Pancreas (tissue), 10 donors: ENCODE data around the gene TAS1R3. TPM values are rescaled to one million over a fixed set of nuclear protein-coding genes. Genes with fewer than 3 reads are reported as not detected.

ENCODE experiments used
- ATAC-seq, 4 donors: fragments of 200-7000 bp; cut with Tn5 transposase; one replicate each; pipeline versions ENCODE4 v1.8.0 to v1.9.1; 2020; ENCODE audit warnings: mild to moderate bottlenecking in 4 of 4, moderate library complexity in 4 of 4
- DNase-seq, 6 donors: peaks; one replicate each; pipeline ENCODE4 v3.0.0-alpha.2; 2020
- FAIRE-seq: peaks from 2 replicates; lab custom pipeline; 2012; peaks lifted over from hg19 to GRCh38; lab: Jason Lieb, UNC
- H3K27ac ChIP-seq, 4 donors: fragments of 200-600 bp; sonication (generic); 1 replicate in 3 of 4; 2 replicates in 1 of 4; pipeline versions ENCODE4 v1.5.0 to v1.8.0; 2020
- H3K27me3 ChIP-seq, 4 donors: fragments of 200-600 bp; one replicate each; pipeline ENCODE4 v1.8.0; 2021
- H3K36me3 ChIP-seq, 3 donors: fragments of 200-600 bp; sonication (generic) in 1 of 3; one replicate each; pipeline versions ENCODE4 v1.5.0 to v1.8.0; 2020 to 2021
- H3K4me1 ChIP-seq, 3 donors: fragments of 200-600 bp; one replicate each; pipeline ENCODE4 v1.8.0; 2021
- H3K4me3 ChIP-seq, 4 donors: fragments of 200-600 bp; sonication (generic) in 2 of 4; one replicate each; pipeline versions ENCODE4 v1.5.0 to v1.8.0; 2020 to 2021
- H3K9me3 ChIP-seq, 4 donors: fragments of 200-600 bp; one replicate each; pipeline ENCODE4 v1.8.0; 2021
- WGBS, 2 donors: extraction: QIAGEN DNeasy Blood & Tissue Kit; methylation state at CpG; one replicate each; pipeline ENCODE4 v1.1.7; 2013; 5-methylcytosine and 5-hydroxymethylcytosine counted together
- intact Hi-C, 3 donors: fragments of 100-400 bp; cut with DNase I; formaldehyde crosslinking; loops; one replicate each; pipeline versions ENCODE4 v1.11.1 to v1.14.2; 2022
- polyA plus RNA-seq, 2 donors: library from polyadenylated mRNA; stranded (reverse); fragments of 200-250 nt; gene quantifications; one replicate each; pipeline ENCODE4 v1.2.3, GENCODE V29; 2013
- total RNA-seq, 6 donors: library from RNA; stranded (reverse); fragmentation: NEBNext Ultra II Directional in 4 of 6; extraction: Animal tissue kit (Norgen Biotek cat#: 25700) in 4 of 6; gene quantifications; one replicate each; pipeline versions ENCODE4 v1.2.1 to v1.2.4, GENCODE V29; 2021 to 2023
- TF ChIP-seq, protein P1 (sequence below), 4 donors: fragments of 200-600 bp; sonication (generic) in 3 of 4; IDR thresholded peaks; one replicate each; pipeline versions ENCODE4 v1.5.0 to v1.8.0; 2021; ENCODE audit warnings: antibody characterized with exemption in 4 of 4
- donor health status: healthy with polysubstance abuse.
- donor health status: DM: no; HTN: no; CAD: no; lungs with moderate emphysema.
- donor health status: DM: no; HTN: no; CAD: no.
- donor health status: control.
- donor health status: control.
- donor health status: Bipolar disorder and iron deficiency.
- donor health status: DM: yes; HTN: yes; CAD: no.
- donor health status: DM: no; HTN: no; CAD: no.
- donor health status: DM: no; HTN: no; CAD: no.
- donor health status: DM: yes; HTN: yes; CAD: no.

Gene TAS1R3
- total and polyA plus RNA-seq, 8 donors = 0.04 to 0.41 (median 0.12) TPM

DNA sequence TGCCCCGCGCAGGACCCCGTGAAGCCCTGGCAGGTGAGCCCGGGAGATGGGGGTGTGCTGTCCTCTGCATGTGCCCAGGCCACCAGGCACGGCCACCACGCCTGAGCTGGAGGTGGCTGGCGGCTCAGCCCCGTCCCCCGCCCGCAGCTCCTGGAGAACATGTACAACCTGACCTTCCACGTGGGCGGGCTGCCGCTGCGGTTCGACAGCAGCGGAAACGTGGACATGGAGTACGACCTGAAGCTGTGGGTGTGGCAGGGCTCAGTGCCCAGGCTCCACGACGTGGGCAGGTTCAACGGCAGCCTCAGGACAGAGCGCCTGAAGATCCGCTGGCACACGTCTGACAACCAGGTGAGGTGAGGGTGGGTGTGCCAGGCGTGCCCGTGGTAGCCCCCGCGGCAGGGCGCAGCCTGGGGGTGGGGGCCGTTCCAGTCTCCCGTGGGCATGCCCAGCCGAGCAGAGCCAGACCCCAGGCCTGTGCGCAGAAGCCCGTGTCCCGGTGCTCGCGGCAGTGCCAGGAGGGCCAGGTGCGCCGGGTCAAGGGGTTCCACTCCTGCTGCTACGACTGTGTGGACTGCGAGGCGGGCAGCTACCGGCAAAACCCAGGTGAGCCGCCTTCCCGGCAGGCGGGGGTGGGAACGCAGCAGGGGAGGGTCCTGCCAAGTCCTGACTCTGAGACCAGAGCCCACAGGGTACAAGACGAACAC, 1.8 kb downstream of the TAS1R3 start:
- ATAC-seq = peak in 3 of 4 donors; percentile 3 to 8 (median 6)
- Histone ChIP-seq H3K36me3 (peaks cover 0 to 5% (median 1%) of the 10 kb centered on the region in 3 donors), H3K4me3 (no peak overlapping the region), H3K27ac (no peak overlapping the region), H3K9me3 (no peaks in the 10 kb centered on the region), H3K27me3 (no peaks in the 10 kb centered on the region), H3K4me1 (no peaks in the 10 kb centered on the region)
- TF ChIP-seq, protein P1, sequence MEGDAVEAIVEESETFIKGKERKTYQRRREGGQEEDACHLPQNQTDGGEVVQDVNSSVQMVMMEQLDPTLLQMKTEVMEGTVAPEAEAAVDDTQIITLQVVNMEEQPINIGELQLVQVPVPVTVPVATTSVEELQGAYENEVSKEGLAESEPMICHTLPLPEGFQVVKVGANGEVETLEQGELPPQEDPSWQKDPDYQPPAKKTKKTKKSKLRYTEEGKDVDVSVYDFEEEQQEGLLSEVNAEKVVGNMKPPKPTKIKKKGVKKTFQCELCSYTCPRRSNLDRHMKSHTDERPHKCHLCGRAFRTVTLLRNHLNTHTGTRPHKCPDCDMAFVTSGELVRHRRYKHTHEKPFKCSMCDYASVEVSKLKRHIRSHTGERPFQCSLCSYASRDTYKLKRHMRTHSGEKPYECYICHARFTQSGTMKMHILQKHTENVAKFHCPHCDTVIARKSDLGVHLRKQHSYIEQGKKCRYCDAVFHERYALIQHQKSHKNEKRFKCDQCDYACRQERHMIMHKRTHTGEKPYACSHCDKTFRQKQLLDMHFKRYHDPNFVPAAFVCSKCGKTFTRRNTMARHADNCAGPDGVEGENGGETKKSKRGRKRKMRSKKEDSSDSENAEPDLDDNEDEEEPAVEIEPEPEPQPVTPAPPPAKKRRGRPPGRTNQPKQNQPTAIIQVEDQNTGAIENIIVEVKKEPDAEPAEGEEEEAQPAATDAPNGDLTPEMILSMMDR (IDR thresholded peaks at IDR 0.05) = no peak
- no peak for DNase-seq
- intact Hi-C loops = no loop called here
- FAIRE-seq = no peak
- WGBS, 2 donors = 60 to 74% methylated on average over 48 of the region's 48 CpGs

- H3K27me3 ChIP-seq = no peaks in the 10 kb centered on the region
- DNase-seq (no peak), FAIRE-seq (no peak), ATAC-seq (peak; percentile 5 to 39 (median 8))
- 65 to 74% methylated on average over 36 of the region's 36 CpGs for WGBS, 2 donors
- intact Hi-C loops = no loop called here
- H3K9me3 ChIP-seq = no peaks in the 10 kb centered on the region
- H3K27ac ChIP-seq = no peak overlapping the region
- TF ChIP-seq, protein P1 (IDR thresholded peaks at IDR 0.05) = no peak
- no peak overlapping the region for H3K4me3 ChIP-seq
- peaks cover 0 to 13% (median 5%) of the 10 kb centered on the region in 3 donors for H3K36me3 ChIP-seq
- H3K4me1 ChIP-seq = no peaks in the 10 kb centered on the region
Observed at GRCh38 chr1:1333551-1334241, 2.6 kb downstream of the TAS1R3 start.

- peak in 1 of 4 donors; percentile 3 for ATAC-seq
- no peak for FAIRE-seq
- intact Hi-C loops = no loop called here
- DNase-seq = no peak
- WGBS, 2 donors = 79 to 80% methylated on average over 11 of the region's 11 CpGs
- H3K4me3 ChIP-seq = no peak overlapping the region
- H3K27me3 ChIP-seq = no peaks in the 10 kb centered on the region
- H3K4me1 ChIP-seq = no peaks in the 10 kb centered on the region
- H3K9me3 ChIP-seq = no peaks in the 10 kb centered on the region
- peaks cover 0 to 22% (median 5%) of the 10 kb centered on the region in 3 donors for H3K36me3 ChIP-seq
- TF ChIP-seq, protein P1 (IDR thresholded peaks at IDR 0.05) = no peak
- no peak overlapping the region for H3K27ac ChIP-seq
Observed at GRCh38 chr1:1334835-1335234, 3.8 kb downstream of the TAS1R3 start.

- ATAC-seq (no peak), DNase-seq (no peak), FAIRE-seq (no peak)
- peaks cover 0 to 22% (median 5%) of the 10 kb centered on the region in 3 donors for H3K36me3 ChIP-seq
- H3K27ac ChIP-seq = no peak overlapping the region
- H3K4me3 ChIP-seq = no peak overlapping the region
- TF ChIP-seq, protein P1 (IDR thresholded peaks at IDR 0.05) = no peak
- no peaks in the 10 kb centered on the region for H3K27me3 ChIP-seq
- intact Hi-C loops = no loop called here
- 83 to 84% methylated on average over 16 of the region's 16 CpGs for WGBS, 2 donors
- no peaks in the 10 kb centered on the region for H3K9me3 ChIP-seq
- H3K4me1 ChIP-seq = no peaks in the 10 kb centered on the region
Observed at GRCh38 chr1:1335283-1335682, 4.2 kb downstream of the TAS1R3 start.
